Measurements from ENCODE around the gene FNIP2.

DNA sequence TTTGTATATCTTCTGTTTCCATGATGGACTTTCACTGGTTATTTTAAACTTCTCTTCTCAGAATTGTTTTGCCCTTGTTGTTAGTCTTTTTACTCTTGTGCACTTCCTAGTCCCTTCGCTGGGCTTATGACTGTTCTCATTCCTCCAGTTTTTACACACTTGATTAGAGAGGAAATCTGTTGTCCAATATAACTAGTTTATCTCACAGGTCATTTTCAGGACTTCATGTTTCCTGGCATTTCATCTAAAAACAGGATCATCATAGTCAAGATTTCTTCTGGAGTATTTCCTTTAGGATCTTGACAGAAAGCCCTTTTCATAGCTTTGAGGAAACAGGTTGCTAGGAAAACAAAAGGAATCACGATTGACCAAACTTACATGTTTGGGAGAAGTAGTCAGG is 3.0 kb downstream of the FNIP2 start:
- TF ChIP-seq CTCF (conservative IDR thresholded peaks at IDR 0.05; ENCODE audit: low read length) (no peak), EZH2phosphoT487 (IDR thresholded peaks at IDR 0.05; ENCODE audit: borderline replicate concordance, low read depth, low read length) (no peak)

Data from OCI-LY7 (cell line).